Measurements from ENCODE around the gene PPP1R12B.
"Not testable (repeated sequence)": the region's sequence is repeated elsewhere in the genome, so short reads cannot be mapped to it uniquely, and the experiment has no call there.

DNA sequence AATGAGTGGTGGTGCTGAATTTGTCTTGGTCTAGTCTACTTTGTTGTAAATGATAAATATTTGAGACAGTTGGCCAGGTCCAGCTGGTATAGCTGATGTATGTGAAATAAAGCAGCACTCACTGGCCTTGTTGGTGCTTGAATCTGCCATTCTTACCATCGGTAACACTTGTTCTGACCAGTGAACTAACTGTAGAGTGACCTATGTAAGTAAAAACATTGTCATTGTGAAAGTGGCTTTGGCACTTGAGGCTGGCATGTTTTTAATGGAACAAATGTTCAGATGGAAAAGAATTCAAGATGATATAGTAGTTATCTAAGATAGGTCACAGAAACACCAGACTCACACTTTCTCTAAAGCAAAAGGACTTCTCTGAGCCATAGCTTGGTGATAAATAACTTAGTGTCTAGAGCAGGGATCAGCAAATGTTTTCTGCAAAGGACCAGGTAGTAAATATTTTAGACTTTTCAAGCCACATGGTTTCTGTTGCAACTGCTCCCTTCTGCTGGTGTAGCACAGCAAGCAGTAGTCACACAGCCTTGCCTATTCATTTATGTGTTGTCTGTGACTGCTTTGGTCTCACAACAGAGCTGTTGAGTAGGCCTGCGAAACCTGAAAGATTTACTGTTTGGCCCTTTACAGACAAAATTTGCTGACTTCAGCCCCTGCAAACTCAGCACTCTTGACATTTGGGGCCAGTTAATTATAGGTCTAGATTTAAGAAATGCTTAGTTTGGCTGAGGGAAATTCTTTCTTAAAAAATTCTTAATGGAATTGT is 124.0 kb downstream of the PPP1R12B start:
- TF ChIP-seq, protein P1, sequence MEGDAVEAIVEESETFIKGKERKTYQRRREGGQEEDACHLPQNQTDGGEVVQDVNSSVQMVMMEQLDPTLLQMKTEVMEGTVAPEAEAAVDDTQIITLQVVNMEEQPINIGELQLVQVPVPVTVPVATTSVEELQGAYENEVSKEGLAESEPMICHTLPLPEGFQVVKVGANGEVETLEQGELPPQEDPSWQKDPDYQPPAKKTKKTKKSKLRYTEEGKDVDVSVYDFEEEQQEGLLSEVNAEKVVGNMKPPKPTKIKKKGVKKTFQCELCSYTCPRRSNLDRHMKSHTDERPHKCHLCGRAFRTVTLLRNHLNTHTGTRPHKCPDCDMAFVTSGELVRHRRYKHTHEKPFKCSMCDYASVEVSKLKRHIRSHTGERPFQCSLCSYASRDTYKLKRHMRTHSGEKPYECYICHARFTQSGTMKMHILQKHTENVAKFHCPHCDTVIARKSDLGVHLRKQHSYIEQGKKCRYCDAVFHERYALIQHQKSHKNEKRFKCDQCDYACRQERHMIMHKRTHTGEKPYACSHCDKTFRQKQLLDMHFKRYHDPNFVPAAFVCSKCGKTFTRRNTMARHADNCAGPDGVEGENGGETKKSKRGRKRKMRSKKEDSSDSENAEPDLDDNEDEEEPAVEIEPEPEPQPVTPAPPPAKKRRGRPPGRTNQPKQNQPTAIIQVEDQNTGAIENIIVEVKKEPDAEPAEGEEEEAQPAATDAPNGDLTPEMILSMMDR (IDR thresholded peaks at IDR 0.05; ENCODE audit: poor library complexity): not testable (repeated sequence)
- TF ChIP-seq EZH2 (IDR thresholded peaks at IDR 0.05; ENCODE audit: borderline replicate concordance); EZH2phosphoT487 (IDR thresholded peaks at IDR 0.05; ENCODE audit: low read depth, severe bottlenecking, unreplicated experiment): not testable (repeated sequence)
